ENCODE results near the gene GABBR2. TPM values are rescaled to one million over a fixed set of nuclear protein-coding genes. Genes with fewer than 3 reads are reported as not detected.

Gene GABBR2
- total RNA-seq, 1 donor = not detected

- no peak for DNase-seq (ENCODE audit: low read depth)
- no peak for TF ChIP-seq CTCF (IDR thresholded peaks at IDR 0.05; ENCODE audit: insufficient read depth, low read depth, low read length)
These were observed 337.8 kb downstream of the GABBR2 start for GRCh38 chr9:98370976-98371315.

DNA sequence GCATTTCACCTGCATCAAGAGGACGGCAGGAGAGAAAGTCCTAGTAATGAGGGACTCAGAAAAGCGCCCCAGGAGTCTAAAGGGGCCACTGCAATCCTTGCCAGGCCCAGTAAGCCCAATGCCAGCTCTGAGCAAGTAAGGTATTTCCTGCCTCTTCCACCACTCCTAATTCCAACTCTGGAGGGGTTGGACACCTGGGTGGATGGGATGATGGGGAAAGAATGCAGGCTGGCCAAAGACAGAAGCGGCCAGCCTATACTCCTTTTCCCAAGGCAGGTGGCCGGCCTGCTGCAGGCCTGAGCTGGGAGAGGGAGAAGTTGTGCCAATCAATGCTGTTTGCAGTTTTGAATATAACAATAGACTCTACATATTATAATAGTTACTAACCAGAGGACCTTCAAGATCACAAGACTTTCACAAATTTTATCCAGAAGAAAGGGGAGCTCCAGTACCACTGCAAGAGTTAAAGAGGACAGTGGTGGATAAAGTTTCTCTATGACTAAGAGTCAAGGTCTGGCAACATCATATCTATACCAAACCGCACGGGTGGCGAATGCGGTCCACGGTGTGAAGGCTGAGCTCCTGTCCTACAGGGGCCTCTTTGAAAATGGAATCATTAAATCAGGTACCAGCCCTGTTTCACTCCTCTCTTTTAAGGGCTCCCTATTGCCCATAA lies 338.3 kb downstream of the GABBR2 start:
- TF ChIP-seq CTCF (IDR thresholded peaks at IDR 0.05; ENCODE audit: insufficient read depth, low read depth, low read length) = no peak
- no peak overlapping the region for H3K4me3 ChIP-seq (ENCODE audit: low read depth, low read length)
- no peak for DNase-seq (ENCODE audit: low read depth)

More at GRCh38 chr9:98370976-98371315, 337.8 kb downstream of the GABBR2 start:
- no peak overlapping the region for H3K4me3 ChIP-seq (ENCODE audit: low read depth, low read length)

DNA sequence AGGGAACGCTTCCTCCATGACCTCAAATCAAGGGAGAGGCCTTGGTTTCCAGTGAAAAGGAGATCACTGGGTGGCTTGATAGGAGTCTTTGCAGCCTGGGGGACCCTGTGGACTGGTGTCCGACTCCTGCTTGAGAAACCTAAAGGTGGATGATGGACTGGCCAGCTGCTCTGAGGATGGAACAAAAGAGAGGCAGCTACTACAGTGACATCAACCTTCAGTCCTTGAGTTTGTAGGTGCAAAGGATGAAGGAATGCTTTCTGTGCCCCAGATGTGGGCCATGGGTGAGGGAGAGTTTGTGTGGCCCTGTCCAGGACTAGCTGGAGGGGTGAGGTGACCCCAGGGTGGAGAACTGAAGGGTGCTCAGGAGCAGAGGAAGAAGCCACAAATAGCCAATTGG lies 338.8 kb downstream of the GABBR2 start:
- no peak overlapping the region for H3K4me3 ChIP-seq (ENCODE audit: low read depth, low read length)
- DNase-seq (ENCODE audit: low read depth) = no peak
- TF ChIP-seq CTCF (IDR thresholded peaks at IDR 0.05; ENCODE audit: insufficient read depth, low read depth, low read length) = no peak

DNA sequence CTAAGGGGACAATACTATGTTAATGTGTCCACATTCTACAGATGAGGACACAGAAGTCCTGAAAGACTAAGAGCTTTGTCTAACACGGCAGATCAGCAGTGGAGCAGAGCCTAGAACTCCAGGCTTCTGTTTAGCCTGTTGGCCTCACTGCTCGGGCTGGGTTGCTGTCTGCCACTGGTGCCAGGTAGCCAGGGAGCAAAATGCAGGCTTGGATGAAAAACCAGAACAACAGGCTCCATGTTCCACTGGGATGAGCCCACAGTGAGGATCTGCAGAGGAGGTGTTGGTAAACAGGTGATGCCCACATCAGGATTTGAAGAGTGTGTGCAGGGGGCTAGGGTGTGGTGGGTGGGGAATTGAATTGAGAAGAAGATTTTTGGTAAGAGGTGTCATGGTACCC lies 339.3 kb downstream of the GABBR2 start:
- no peak for DNase-seq (ENCODE audit: low read depth)
- no peak for TF ChIP-seq CTCF (IDR thresholded peaks at IDR 0.05; ENCODE audit: insufficient read depth, low read depth, low read length)
- H3K4me3 ChIP-seq (ENCODE audit: low read depth, low read length) = no peak overlapping the region

DNA sequence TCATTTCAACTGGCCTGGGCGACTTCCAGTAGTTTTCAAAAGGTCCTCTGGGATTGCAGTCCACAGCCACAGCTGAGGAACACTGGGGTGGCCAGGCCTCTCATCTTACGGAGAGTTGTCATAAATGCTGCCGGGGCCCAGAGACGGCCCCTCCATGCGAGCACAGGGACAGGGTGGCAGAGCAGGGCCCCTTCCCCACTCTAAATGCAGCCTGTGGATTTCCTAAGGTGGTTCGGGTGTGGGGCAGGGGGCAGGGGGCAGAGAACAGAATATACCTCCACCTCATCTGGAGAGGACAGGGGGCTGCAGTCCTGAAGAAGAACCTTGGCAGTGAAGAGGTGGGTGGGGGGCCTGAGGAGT lies 339.7 kb downstream of the GABBR2 start:
- no peak for DNase-seq (ENCODE audit: low read depth)
- H3K4me3 ChIP-seq (ENCODE audit: low read depth, low read length) = no peak overlapping the region
- TF ChIP-seq CTCF (IDR thresholded peaks at IDR 0.05; ENCODE audit: insufficient read depth, low read depth, low read length) = no peak

DNA sequence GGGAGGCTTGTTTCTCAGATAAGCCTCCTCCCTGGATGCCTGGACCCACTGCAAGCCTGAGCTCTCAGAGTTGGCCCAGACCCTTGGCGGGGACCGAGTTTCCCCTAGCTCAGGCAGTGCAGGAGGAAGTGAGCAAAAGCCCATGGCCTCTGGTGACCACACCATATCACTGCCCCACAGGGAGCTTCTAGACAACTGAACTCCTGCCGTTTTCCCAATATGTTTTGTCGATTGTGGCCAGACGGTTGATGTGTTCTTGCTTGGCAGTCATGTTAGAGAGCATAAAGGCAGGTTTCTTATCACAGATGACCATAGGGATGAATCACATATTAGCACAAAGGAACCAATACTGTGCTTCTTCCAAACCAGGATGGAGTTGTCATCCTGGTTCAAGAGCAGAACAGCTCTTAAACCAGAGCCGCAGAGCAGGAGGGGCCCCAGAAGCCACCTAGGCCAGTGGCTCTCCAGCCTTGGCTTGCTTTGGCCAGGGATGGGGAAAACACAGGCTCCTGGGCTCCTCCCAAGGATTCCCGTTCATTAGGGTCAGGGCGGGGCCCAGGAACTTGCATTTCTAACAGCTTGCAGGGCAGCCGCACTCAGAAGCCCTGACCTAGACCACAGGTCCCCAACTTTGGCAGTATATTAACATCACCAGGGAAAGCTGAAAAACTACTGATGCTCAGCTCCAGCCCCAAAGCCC lies 340.2 kb downstream of the GABBR2 start:
- no peak for DNase-seq (ENCODE audit: low read depth)
- H3K4me3 ChIP-seq (ENCODE audit: low read depth, low read length) = no peak overlapping the region
- TF ChIP-seq CTCF (IDR thresholded peaks at IDR 0.05; ENCODE audit: insufficient read depth, low read depth, low read length) = no peak

Data from fibroblast of villous mesenchyme (primary cell).